Brain microvascular endothelial cell (primary cell): ENCODE data around the gene FBXO31.
"Not testable (repeated sequence)": the region's sequence is repeated elsewhere in the genome, so short reads cannot be mapped to it uniquely, and the experiment has no call there.

Source experiments
- DNase-seq: peaks from one replicate; pipeline ENCODE4 v3.0.0-alpha.2; 2020
- H3K27ac ChIP-seq: fragments of 250-450 bp; sonication (Bioruptor Pico); 2 replicates; pipeline ENCODE4 v1.5.1; 2020; ENCODE audit warnings: mild to moderate bottlenecking, moderate library complexity
- H3K27me3 ChIP-seq: fragments of 250-450 bp; sonication (Bioruptor Pico); replicated peaks from 2 replicates; pipeline ENCODE4 v1.5.1; 2020; ENCODE audit warnings: mild to moderate bottlenecking
- H3K36me3 ChIP-seq: fragments of 250-450 bp; sonication (Bioruptor Pico); replicated peaks from 2 replicates; pipeline ENCODE4 v1.5.1; 2020; ENCODE audit warnings: mild to moderate bottlenecking
- H3K4me3 ChIP-seq: 2 replicates; pipeline ENCODE4 v1.5.1; 2011; ENCODE audit warnings: low read depth, mild to moderate bottlenecking, control low read depth, low read length, moderate library complexity
- CTCF ChIP-seq: IDR thresholded peaks from 2 replicates; pipeline ENCODE4 v1.5.1; 2011; ENCODE audit warnings: low read depth, mild to moderate bottlenecking, moderate library complexity, low read length, control low read depth, inconsistent platforms; ENCODE audit errors: missing control alignments
- in situ Hi-C: cut with HindIII; loops from 2 replicates; pipeline ENCODE4 v1.10.0; 2017; ENCODE audit warnings: low sequenced_read_pairs, low pct_ligation_motif_present

FBXO31 gene

GRCh38 chr16:87365021-87365713, 18.4 kb downstream of the FBXO31 start:
- Histone ChIP-seq H3K27me3 (no peaks in the 10 kb centered on the region), H3K27ac (no peak overlapping the region), H3K4me3 (no peak overlapping the region), H3K36me3 (peaks cover 11% of the 10 kb centered on the region)
- TF ChIP-seq CTCF, result no peak
- in situ Hi-C loops, result no loop called here
- no peak for DNase-seq

- in situ Hi-C loops, result no loop called here
- H3K36me3 ChIP-seq, result peaks cover 20% of the 10 kb centered on the region
- TF ChIP-seq CTCF, result no peak
- H3K27me3 ChIP-seq, result no peaks in the 10 kb centered on the region
- DNase-seq, result no peak
- no peak overlapping the region for H3K4me3 ChIP-seq
- no peak overlapping the region for H3K27ac ChIP-seq
Measured at GRCh38 chr16:87363771-87364455, 19.7 kb downstream of the FBXO31 start.

GRCh38 chr16:87362828-87363559, 20.6 kb downstream of the FBXO31 start:
- H3K36me3 ChIP-seq, result peaks cover 27% of the 10 kb centered on the region
- H3K27me3 ChIP-seq, H3K27ac ChIP-seq, in situ Hi-C loops, H3K4me3 ChIP-seq, DNase-seq: not testable (repeated sequence)

GRCh38 chr16:87361916-87362619, 21.5 kb downstream of the FBXO31 start:
- Histone ChIP-seq H3K4me3 (no peak overlapping the region), H3K27ac (no peak overlapping the region), H3K27me3 (no peaks in the 10 kb centered on the region), H3K36me3 (peaks cover 29% of the 10 kb centered on the region)
- TF ChIP-seq CTCF, result no peak
- DNase-seq, result peak; percentile 38
- in situ Hi-C loops, result no loop called here

- peaks cover 33% of the 10 kb centered on the region for H3K36me3 ChIP-seq
- H3K27ac ChIP-seq, result no peak overlapping the region
- H3K4me3 ChIP-seq, result no peak overlapping the region
- no peak for DNase-seq
- no peaks in the 10 kb centered on the region for H3K27me3 ChIP-seq
- TF ChIP-seq CTCF, result no peak
- in situ Hi-C loops, result no loop called here
Measured at GRCh38 chr16:87360862-87361610, 22.5 kb downstream of the FBXO31 start.
